HCT116 (cell line): ENCODE results near the gene TMCC1. TPM values are rescaled to one million over a fixed set of nuclear protein-coding genes. Genes with fewer than 3 reads are reported as not detected.

Source experiments
- ATAC-seq: fragments of 200-7000 bp; cut with Tn5 transposase; 2 replicates; pipeline ENCODE4 v1.9.1; 2020; ENCODE audit warnings: mild to moderate bottlenecking, moderate library complexity
- BruUV-seq: library from RNA; stranded (reverse); fragments of 400-500 nt; replicated peaks from 2 replicates; lab custom pipeline; 2021; lab: Mats Ljungman, UMichigan
- CTCF ChIA-PET: fragments of 300-600 bp; sonication (Branson Sonifier 250); formaldehyde crosslinking; loops from one replicate; lab custom pipeline; 2021; ENCODE audit warnings: antibody characterized with exemption; lab: Charles Lee
- POLR2A ChIA-PET: fragments of 300-600, 350-600 bp; sonication (Branson Sonifier 250); formaldehyde crosslinking; loops from one replicate; lab custom pipeline; 2021; ENCODE audit warnings: antibody characterized with exemption; lab: Charles Lee
- RAD21 ChIA-PET, 2 experiments: fragments of 300-600 bp; sonication (Branson Sonifier 250); formaldehyde crosslinking; loops; one replicate each; lab custom pipeline; 2023; ENCODE audit warnings: low total read pairs in 2 of 2; ENCODE audit not compliant: uncharacterized antibody in 2 of 2, unreplicated experiment in 2 of 2, low non-redundant PET in 1 of 2; lab: Charles Lee
- DNase-seq: peaks from one replicate; pipeline ENCODE4 v3.0.0-alpha.2; 2010; ENCODE audit warnings: low read depth, low spot score
- H2AFZ ChIP-seq: fragments of 200-600 bp; shearing (Covaris generic), sonication (generic); 2 replicates; pipeline ENCODE4 v1.6.1; 2017; ENCODE audit warnings: low read depth, mixed run types, mixed read lengths, antibody characterized with exemption, low read length; ENCODE audit not compliant: poor library complexity, severe bottlenecking
- H3K27ac ChIP-seq: 2 replicates; pipeline ENCODE4 v1.5.1; 2012; ENCODE audit warnings: low read depth, low read length
- H3K27me3 ChIP-seq: fragments of 200-600 bp; sonication (generic); 2 replicates; pipeline ENCODE4 v1.6.1; 2016; ENCODE audit warnings: mixed run types, low read length, mixed read lengths; ENCODE audit not compliant: insufficient read depth
- H3K36me3 ChIP-seq, 2 experiments: fragments of 200-500 bp in 1 of 2; fragments of 200-600 bp in 1 of 2; sonication (Bioruptor generic) in 1 of 2; sonication (generic) in 1 of 2; 2 replicates each; pipeline versions ENCODE4 v1.5.1 to v1.6.1; 2014 to 2016; ENCODE audit warnings: low read length in 2 of 2, inconsistent platforms in 1 of 2, mixed read lengths in 1 of 2, mixed run types in 1 of 2; ENCODE audit not compliant: insufficient read depth in 2 of 2, control insufficient read depth in 1 of 2
- H3K4me1 ChIP-seq, 2 experiments: fragments of 200-600 bp in 1 of 2; sonication (generic) in 1 of 2; 2 replicates each; pipeline versions ENCODE4 v1.5.1 to v1.6.1; 2012 to 2017; ENCODE audit warnings: low read length in 2 of 2, inconsistent platforms in 1 of 2, mild to moderate bottlenecking in 1 of 2, mixed read lengths in 1 of 2, mixed run types in 1 of 2, moderate library complexity in 1 of 2; ENCODE audit not compliant: insufficient read depth in 2 of 2, control insufficient read depth in 1 of 2
- H3K4me2 ChIP-seq: fragments of 200-600 bp; sonication (generic); 2 replicates; pipeline ENCODE4 v1.6.1; 2017; ENCODE audit warnings: mixed run types, low read length, mixed read lengths
- H3K4me3 ChIP-seq, 2 experiments: fragments of 200-600 bp in 1 of 2; sonication (generic) in 1 of 2; replicated peaks in 1 of 2; 2 replicates each; pipeline ENCODE4 v1.5.1; 2011 to 2016; ENCODE audit warnings: low read length in 2 of 2, control low read depth in 1 of 2, low read depth in 1 of 2, mild to moderate bottlenecking in 1 of 2, mixed read lengths in 1 of 2, mixed run types in 1 of 2
- H3K79me2 ChIP-seq: fragments of 200-600 bp; sonication (generic); 2 replicates; pipeline ENCODE4 v1.6.1; 2017; ENCODE audit warnings: mild to moderate bottlenecking, mixed run types, low read length, moderate library complexity, mixed read lengths; ENCODE audit not compliant: insufficient read depth
- H3K9ac ChIP-seq: fragments of 200-600 bp; sonication (generic); 2 replicates; pipeline ENCODE4 v1.6.1; 2016; ENCODE audit warnings: low read length, mixed read lengths
- H3K9me2 ChIP-seq: fragments of 200-600 bp; sonication (generic), shearing (Covaris generic); 2 replicates; pipeline ENCODE4 v1.6.1; 2017; ENCODE audit warnings: mixed run types, mild to moderate bottlenecking, moderate library complexity; ENCODE audit not compliant: insufficient read depth
- H3K9me3 ChIP-seq, 2 experiments: fragments of 200-500 bp in 1 of 2; fragments of 200-600 bp in 1 of 2; sonication (Bioruptor generic) in 1 of 2; sonication (generic) in 1 of 2; 2 replicates each; pipeline ENCODE4 v1.6.1; 2014 to 2017; ENCODE audit warnings: low read length in 2 of 2, mixed read lengths in 2 of 2, inconsistent platforms in 1 of 2, low read depth in 1 of 2, mild to moderate bottlenecking in 1 of 2, mixed run types in 1 of 2, moderate library complexity in 1 of 2; ENCODE audit not compliant: control insufficient read depth in 1 of 2, insufficient read depth in 1 of 2
- H4K20me1 ChIP-seq: fragments of 200-600 bp; sonication (generic), shearing (Covaris generic); 2 replicates; pipeline ENCODE4 v1.6.1; 2017; ENCODE audit warnings: mixed run types, mild to moderate bottlenecking, moderate library complexity; ENCODE audit not compliant: insufficient read depth
- CEBPB ChIP-seq: IDR thresholded peaks from 2 replicates; pipeline ENCODE4 v1.6.1; 2012; ENCODE audit warnings: low read depth
- ELF1 ChIP-seq: IDR thresholded peaks from 2 replicates; pipeline ENCODE4 v1.6.1; 2012; ENCODE audit warnings: low read depth, borderline replicate concordance
- EZH2 ChIP-seq: fragments of 200-600 bp; sonication (generic); IDR thresholded peaks from 2 replicates; pipeline ENCODE4 v1.6.1; 2017; ENCODE audit warnings: antibody characterized with exemption, mixed run types
- POLR2AphosphoS5 ChIP-seq: IDR thresholded peaks from 2 replicates; pipeline ENCODE4 v1.6.1; 2011; ENCODE audit warnings: mild to moderate bottlenecking, low read depth, low read length, moderate library complexity
- RAD21 ChIP-seq: IDR thresholded peaks from 2 replicates; pipeline ENCODE4 v1.6.1; 2012; ENCODE audit warnings: low read depth, mild to moderate bottlenecking
- REST ChIP-seq: IDR thresholded peaks from 2 replicates; pipeline ENCODE4 v1.6.1; 2012; ENCODE audit warnings: low read depth
- SP1 ChIP-seq: IDR thresholded peaks from 2 replicates; pipeline ENCODE4 v1.6.1; 2012; ENCODE audit warnings: low read depth
- ZBTB33 ChIP-seq: IDR thresholded peaks from 2 replicates; pipeline ENCODE4 v1.6.1; 2011; ENCODE audit warnings: mild to moderate bottlenecking, low read length, moderate library complexity; ENCODE audit not compliant: insufficient replicate concordance; ENCODE audit errors: extremely low read depth
- intact Hi-C: fragments of 100-400 bp; cut with micrococcal nuclease; formaldehyde crosslinking; loops from 2 replicates; pipeline ENCODE4 v1.10.0; 2022
- total RNA-seq: library from RNA; stranded (reverse); gene quantifications from one replicate; pipeline ENCODE4 v1.2.1, GENCODE V29; 2021; ENCODE audit not compliant: unreplicated experiment
- TF ChIP-seq, protein P1 (sequence below), 3 experiments: fragments of 200-600 bp in 1 of 3; sonication (generic) in 1 of 3; IDR thresholded peaks in 2 of 3; conservative IDR thresholded peaks in 1 of 3; 2 replicates each; pipeline ENCODE4 v1.5.1; 2012 to 2017; ENCODE audit warnings: low read depth in 2 of 3, low read length in 2 of 3, antibody characterized with exemption in 1 of 3, borderline replicate concordance in 1 of 3, control low read depth in 1 of 3, mild to moderate bottlenecking in 1 of 3, mixed read lengths in 1 of 3, mixed run types in 1 of 3, moderate library complexity in 1 of 3; ENCODE audit not compliant: insufficient read depth in 1 of 3

Gene TMCC1
- total RNA-seq, 1 experiment from 2014 or later: 32.5 TPM

DNA sequence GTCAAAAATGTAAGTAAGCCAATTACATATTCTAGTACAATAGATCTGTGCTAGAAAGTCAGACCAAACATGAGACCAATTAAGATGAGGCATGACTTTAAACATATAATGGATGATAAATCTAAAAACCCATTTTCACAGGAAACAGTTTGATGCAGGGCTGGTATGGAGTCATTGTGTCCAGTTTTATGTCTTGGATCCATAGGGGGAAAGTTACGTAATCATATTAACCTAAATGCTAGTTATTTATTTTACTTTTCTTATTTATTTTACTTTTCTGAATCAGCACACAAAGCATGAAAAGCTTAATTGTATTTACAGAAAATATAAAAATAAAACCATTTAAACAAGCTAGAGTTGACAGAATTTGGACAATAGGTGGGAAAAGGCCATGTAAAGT is 26.3 kb upstream of the TMCC1 start:
- Histone ChIP-seq H3K4me1 (no peaks in the 10 kb centered on the region), H3K9me3 (peaks cover 19 to 26% of the 10 kb centered on the region in 2 experiments; a peak in 3 of 4 replicates), H3K4me2 (no peak overlapping the region), H3K36me3 (no peaks in the 10 kb centered on the region), H2AFZ (no peak overlapping the region), H3K9me2 (no peaks in the 10 kb centered on the region), H3K4me3 (no peak overlapping the region), H3K79me2 (no peaks in the 10 kb centered on the region), H4K20me1 (no peaks in the 10 kb centered on the region), H3K27me3 (no peaks in the 10 kb centered on the region), H3K9ac (no peak overlapping the region), H3K27ac (no peak overlapping the region)
- CTCF ChIA-PET: no interaction called here
- DNase-seq (no peak), ATAC-seq (no peak)
- intact Hi-C loops: no loop called here
- POLR2A ChIA-PET: no interaction called here
- BruUV-seq: no TSS peak
- RAD21 ChIA-PET: no interaction called here
- TF ChIP-seq CEBPB: no peak
- no peak for TF ChIP-seq SP1
- no peak for TF ChIP-seq ZBTB33
- no peak for TF ChIP-seq REST
- no peak for TF ChIP-seq POLR2AphosphoS5
- TF ChIP-seq RAD21: no peak
- TF ChIP-seq, protein P1, sequence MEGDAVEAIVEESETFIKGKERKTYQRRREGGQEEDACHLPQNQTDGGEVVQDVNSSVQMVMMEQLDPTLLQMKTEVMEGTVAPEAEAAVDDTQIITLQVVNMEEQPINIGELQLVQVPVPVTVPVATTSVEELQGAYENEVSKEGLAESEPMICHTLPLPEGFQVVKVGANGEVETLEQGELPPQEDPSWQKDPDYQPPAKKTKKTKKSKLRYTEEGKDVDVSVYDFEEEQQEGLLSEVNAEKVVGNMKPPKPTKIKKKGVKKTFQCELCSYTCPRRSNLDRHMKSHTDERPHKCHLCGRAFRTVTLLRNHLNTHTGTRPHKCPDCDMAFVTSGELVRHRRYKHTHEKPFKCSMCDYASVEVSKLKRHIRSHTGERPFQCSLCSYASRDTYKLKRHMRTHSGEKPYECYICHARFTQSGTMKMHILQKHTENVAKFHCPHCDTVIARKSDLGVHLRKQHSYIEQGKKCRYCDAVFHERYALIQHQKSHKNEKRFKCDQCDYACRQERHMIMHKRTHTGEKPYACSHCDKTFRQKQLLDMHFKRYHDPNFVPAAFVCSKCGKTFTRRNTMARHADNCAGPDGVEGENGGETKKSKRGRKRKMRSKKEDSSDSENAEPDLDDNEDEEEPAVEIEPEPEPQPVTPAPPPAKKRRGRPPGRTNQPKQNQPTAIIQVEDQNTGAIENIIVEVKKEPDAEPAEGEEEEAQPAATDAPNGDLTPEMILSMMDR (IDR thresholded peaks at IDR 0.05 in 2 of 3, conservative IDR thresholded peaks at IDR 0.05 in 1 of 3; ENCODE audit: borderline replicate concordance in 1 of 3, insufficient read depth in 1 of 3, low read depth in 2 of 3, low read length in 2 of 3): no peak
- no peak for TF ChIP-seq ELF1
- no peak for TF ChIP-seq EZH2
